Measurements from ENCODE around the gene CDK18. TPM values are rescaled to one million over a fixed set of nuclear protein-coding genes. Genes with fewer than 3 reads are reported as not detected.

Gene CDK18
- total and polyA plus RNA-seq, 12 donors, result 41.4 to 199 (median 159) TPM

- peak in 8 of 9 donors; percentile 95 to 99 (median 96) for TF ChIP-seq CTCF (IDR thresholded peaks at IDR 0.05)
- Histone ChIP-seq H3K4me1 (peaks cover 0 to 7% (median 0%) of the 10 kb centered on the region in 9 donors), H3K9me3 (no peaks in the 10 kb centered on the region), H3K36me3 (no peaks in the 10 kb centered on the region), H3K4me3 (no peak overlapping the region), H3K27ac (no peak overlapping the region), H3K27me3 (peaks cover 0 to 39% (median 31%) of the 10 kb centered on the region in 7 donors)
- 30 to 33% methylated on average over 13 of the region's 13 CpGs for WGBS, 2 donors
- peak; percentile 67 to 85 (median 72) for ATAC-seq
- DNase-seq, result peak; percentile 46 to 56
- intact Hi-C loops (cut with DNase I), result loop anchor here (1.0 to 10.0 kb wide), 13 partner anchors 43 to 210 kb away; partner anchors contain the start of gene KLHDC8A (in 3 of the 10)
These were observed 19.2 kb upstream of the CDK18 start for GRCh38 chr1:205484985-205485967.

GRCh38 chr1:205486258-205486657 lies 18.2 kb upstream of the CDK18 start:
- H3K9me3 ChIP-seq, result no peaks in the 10 kb centered on the region
- WGBS, 2 donors, result 87 to 91% methylated on average over 6 of the region's 6 CpGs
- no peaks in the 10 kb centered on the region for H3K36me3 ChIP-seq
- TF ChIP-seq CTCF (IDR thresholded peaks at IDR 0.05), result no peak
- ATAC-seq (no peak), DNase-seq (no peak)
- H3K27me3 ChIP-seq, result peaks cover 0 to 31% (median 24%) of the 10 kb centered on the region in 7 donors
- intact Hi-C loops (cut with DNase I), result loop anchor here in 8 of 10 donors (1.0 to 10.0 kb wide), 10 partner anchors 39 to 211 kb away; partner anchors contain the start of gene KLHDC8A (in 3 of the 8)
- peaks cover 0 to 7% (median 0%) of the 10 kb centered on the region in 9 donors for H3K4me1 ChIP-seq
- H3K27ac ChIP-seq, result no peak overlapping the region
- H3K4me3 ChIP-seq, result no peak overlapping the region

- peak in 1 of 2 donors; percentile 55 for DNase-seq
These were observed 16.3 kb upstream of the CDK18 start for GRCh38 chr1:205488074-205488723.

More at GRCh38 chr1:205488074-205488723, 16.3 kb upstream of the CDK18 start:
- Histone ChIP-seq H3K9me3 (no peaks in the 10 kb centered on the region), H3K4me1 (peaks cover 9 to 24% (median 17%) of the 10 kb centered on the region in 9 donors), H3K27ac (no peak overlapping the region), H3K36me3 (no peaks in the 10 kb centered on the region), H3K4me3 (no peak overlapping the region), H3K27me3 (peaks cover 0 to 13% (median 9%) of the 10 kb centered on the region in 7 donors)
- intact Hi-C loops (cut with DNase I), result loop anchor here in 9 of 10 donors (1.0 to 10.0 kb wide), 10 partner anchors 36 to 213 kb away; partner anchors contain the start of gene KLHDC8A (in 3 of the 9)
- ATAC-seq, result peak; percentile 58 to 83 (median 77)
- 41 to 42% methylated on average over 9 of the region's 9 CpGs for WGBS, 2 donors
- peak; percentile 83 to 92 (median 88) for TF ChIP-seq CTCF (IDR thresholded peaks at IDR 0.05)
